Testis (tissue), 2 donors: Measurements from ENCODE around the gene ABHD17A.

Experiments
- CTCF ChIP-seq, 3 experiments: fragments of 450-650 bp in 2 of 3; fragments of 200-600 bp in 1 of 3; sonication (generic) in 1 of 3; IDR thresholded peaks; one replicate each; pipeline ENCODE4 v1.5.1; 2016 to 2019; ENCODE audit warnings: antibody characterized with exemption in 3 of 3, mild to moderate bottlenecking in 2 of 3, moderate library complexity in 1 of 3
- POLR2A ChIP-seq: fragments of 450-650 bp; IDR thresholded peaks from one replicate; pipeline ENCODE4 v1.6.1; 2017; ENCODE audit warnings: antibody characterized with exemption, mild to moderate bottlenecking, moderate library complexity

GRCh38 chr19:1905863-1906375, 20.6 kb upstream of the ABHD17A start:
- TF ChIP-seq POLR2A (no peak), CTCF (IDR thresholded peaks at IDR 0.05) (no peak)
